HepG2 (cell line): ENCODE results near the gene MOV10L1. TPM values are rescaled to one million over a fixed set of nuclear protein-coding genes. Genes with fewer than 3 reads are reported as not detected.

ENCODE experiments used
- ATAC-seq: fragments of 200-7000 bp; cut with Tn5 transposase; 3 replicates; pipeline ENCODE4 v1.9.1; 2020; ENCODE audit warnings: mild to moderate bottlenecking, moderate library complexity
- BruUV-seq: library from RNA; stranded (reverse); fragments of 400-500 nt; replicated peaks from 2 replicates; lab custom pipeline; 2021; lab: Mats Ljungman, UMichigan
- CTCF ChIA-PET: fragments of 300-600 bp; formaldehyde crosslinking; extraction: SDS; loops from one replicate; lab custom pipeline; 2021; ENCODE audit warnings: low total read pairs, inconsistent platforms, low intra/inter-chr PET ratio; lab: Yijun Ruan, JAX
- POLR2A ChIA-PET: fragments of 350-600 bp; sonication (Branson Sonifier 250); formaldehyde crosslinking; loops from one replicate; lab custom pipeline; 2020; ENCODE audit warnings: antibody characterized with exemption, inconsistent platforms; lab: Yijun Ruan, JAX
- DNase-seq: peaks from one replicate; pipeline ENCODE4 v3.0.0-alpha.2; 2015; ENCODE audit warnings: low spot score
- FAIRE-seq: peaks from 3 replicates; lab custom pipeline; 2011; peaks lifted over from hg19 to GRCh38; lab: Jason Lieb, UNC
- H2AFZ ChIP-seq: one replicate; pipeline ENCODE4 v1.6.1; 2011; ENCODE audit warnings: low read length, inconsistent platforms
- H3K27ac ChIP-seq: fragments of 300-600 bp; 3 replicates; pipeline ENCODE4 v1.8.0; 2011; ENCODE audit warnings: mixed run types, mild to moderate bottlenecking, mixed read lengths, low read length, inconsistent platforms; ENCODE audit not compliant: insufficient read depth; ENCODE audit errors: extremely low read length
- H3K27me3 ChIP-seq, 2 experiments: fragments of 200-600 bp in 1 of 2; 2 replicates in 1 of 2; 3 replicates in 1 of 2; pipeline versions ENCODE4 v1.6.0 to v1.8.0; 2011; ENCODE audit warnings: low read length in 2 of 2, mild to moderate bottlenecking in 2 of 2, moderate library complexity in 2 of 2, inconsistent platforms in 1 of 2; ENCODE audit not compliant: insufficient read depth in 2 of 2, control insufficient read depth in 1 of 2
- H3K36me3 ChIP-seq, 2 experiments: fragments of 200-600 bp in 1 of 2; replicated peaks in 1 of 2; 2 replicates in 1 of 2; 3 replicates in 1 of 2; pipeline versions ENCODE4 v1.5.1 to v1.8.0; 2011; ENCODE audit warnings: low read length in 2 of 2, inconsistent platforms in 1 of 2; ENCODE audit not compliant: insufficient read depth in 2 of 2, control insufficient read depth in 1 of 2
- H3K4me1 ChIP-seq: 2 replicates; pipeline ENCODE4 v1.5.1; 2012; ENCODE audit warnings: low read length, inconsistent platforms; ENCODE audit not compliant: insufficient read depth
- H3K4me2 ChIP-seq: 2 replicates; pipeline ENCODE4 v1.6.0; 2011; ENCODE audit warnings: low read depth, low read length, inconsistent platforms
- H3K4me3 ChIP-seq, 3 experiments: fragments of 200-600 bp in 1 of 3; sonication (generic), shearing (Covaris generic) in 1 of 3; replicated peaks in 1 of 3; 2 replicates each; pipeline ENCODE4 v1.5.1; 2011 to 2016; ENCODE audit warnings: low read length in 3 of 3, inconsistent platforms in 2 of 3, low read depth in 2 of 3, mild to moderate bottlenecking in 2 of 3, control low read depth in 1 of 3, mixed read lengths in 1 of 3; ENCODE audit not compliant: insufficient read depth in 1 of 3
- H3K79me2 ChIP-seq: one replicate; pipeline ENCODE4 v1.6.1; 2011; ENCODE audit warnings: low read length, inconsistent platforms; ENCODE audit not compliant: insufficient read depth
- H3K9ac ChIP-seq: 2 replicates; pipeline ENCODE4 v1.6.0; 2011; ENCODE audit warnings: mild to moderate bottlenecking, low read depth, low read length, inconsistent platforms; ENCODE audit not compliant: insufficient read depth
- H3K9me3 ChIP-seq: 2 replicates; pipeline ENCODE4 v1.5.1; 2012; ENCODE audit warnings: mild to moderate bottlenecking, low read length
- H4K20me1 ChIP-seq: 2 replicates; pipeline ENCODE4 v1.6.0; 2011; ENCODE audit warnings: inconsistent platforms, mild to moderate bottlenecking, low read length, moderate library complexity; ENCODE audit not compliant: insufficient read depth
- ATF2 ChIP-seq: sonication (generic); formaldehyde crosslinking; IDR thresholded peaks from 2 replicates; pipeline ENCODE4 v1.4.0; 2020; ENCODE audit warnings: missing genetic modification reagents
- ATF5 ChIP-seq: sonication (generic); formaldehyde crosslinking; IDR thresholded peaks from 2 replicates; pipeline ENCODE4 v1.4.0; 2020; ENCODE audit warnings: mild to moderate bottlenecking, low read depth, missing genetic modification reagents
- CERS6 ChIP-seq: sonication (generic); formaldehyde crosslinking; IDR thresholded peaks from 2 replicates; pipeline ENCODE4 v1.5.0; 2020; ENCODE audit warnings: missing genetic modification reagents
- DPF2 ChIP-seq: sonication (generic); formaldehyde crosslinking; IDR thresholded peaks from 2 replicates; pipeline ENCODE4 v1.4.0; 2020; ENCODE audit warnings: mild to moderate bottlenecking, low read depth, missing genetic modification reagents, borderline replicate concordance
- MBNL3 ChIP-seq: fragments of 250-450 bp; sonication (Bioruptor Pico); conservative IDR thresholded peaks from 2 replicates; pipeline ENCODE4 v1.8.0; 2022; ENCODE audit warnings: mild to moderate bottlenecking, inconsistent platforms
- USF2 ChIP-seq, 2 experiments: sonication (generic) in 1 of 2; formaldehyde crosslinking in 1 of 2; IDR thresholded peaks; 2 replicates each; pipeline versions ENCODE4 v1.5.1 to v1.6.1; 2011 to 2020; ENCODE audit warnings: borderline replicate concordance in 1 of 2, low read depth in 1 of 2, low read length in 1 of 2, mild to moderate bottlenecking in 1 of 2, missing genetic modification reagents in 1 of 2, moderate library complexity in 1 of 2
- ZBTB25 ChIP-seq: IDR thresholded peaks from 2 replicates; pipeline ENCODE4 v1.6.1; 2018; ENCODE audit warnings: missing genetic modification reagents
- ZIK1 ChIP-seq: sonication (generic); formaldehyde crosslinking; IDR thresholded peaks from 2 replicates; pipeline ENCODE4 v1.5.0; 2020; ENCODE audit warnings: mild to moderate bottlenecking, low read depth, missing genetic modification reagents, borderline replicate concordance
- ZNF33B ChIP-seq: sonication (generic); formaldehyde crosslinking; IDR thresholded peaks from 2 replicates; pipeline ENCODE4 v1.5.1; 2020; ENCODE audit warnings: mild to moderate bottlenecking, missing genetic modification reagents
- ZNF354B ChIP-seq: sonication (generic); formaldehyde crosslinking; IDR thresholded peaks from 2 replicates; pipeline ENCODE4 v1.8.0; 2022; ENCODE audit warnings: mild to moderate bottlenecking, missing genetic modification reagents
- ZNF550 ChIP-seq: sonication (generic); formaldehyde crosslinking; IDR thresholded peaks from 2 replicates; pipeline ENCODE4 v1.4.0; 2020; ENCODE audit warnings: mild to moderate bottlenecking, missing genetic modification reagents, borderline replicate concordance
- ZNF770 ChIP-seq: sonication (generic); formaldehyde crosslinking; IDR thresholded peaks from 2 replicates; pipeline ENCODE4 v1.5.0; 2020; ENCODE audit warnings: mild to moderate bottlenecking, missing genetic modification reagents
- WGBS: methylation state at CpG from one replicate; pipeline ENCODE4 v1.1.6; 2017; ENCODE audit warnings: low lambda C conversion rate; 5-methylcytosine and 5-hydroxymethylcytosine counted together
- in situ Hi-C: cut with HindIII; loops from 2 replicates; pipeline ENCODE4 v1.10.0; 2017; ENCODE audit warnings: low pct_unique_long_range_greater_than_20kb; ENCODE audit not compliant: extremely low pct_ligation_motif_present
- intact Hi-C: fragments of 100-400 bp; cut with micrococcal nuclease; formaldehyde crosslinking; loops from one replicate; pipeline ENCODE4 v1.10.0; 2022; ENCODE audit not compliant: unreplicated experiment
- polyA plus RNA-seq, 8 experiments: library from polyadenylated mRNA; depleted of rRNA in 3 of 8; stranded (reverse) in 7 of 8; unstranded in 1 of 8; fragments of >200 nt; fragmentation: Illumina TruSeq in 4 of 8; extraction: Trizol in 4 of 8; gene quantifications; 2 replicates each; pipeline versions ENCODE4 v1.2.1 to v1.2.3, GENCODE V29; 2011 to 2016; ENCODE audit warnings: low read depth in 4 of 8, missing spikeins in 1 of 8, mixed read lengths in 1 of 8; ENCODE audit not compliant: insufficient read depth in 1 of 8
- total RNA-seq, 5 experiments: library from RNA; depleted of rRNA; stranded (reverse); fragments of >200 nt; fragmentation: Illumina TruSeq; extraction: Trizol; gene quantifications; 2 replicates each; pipeline ENCODE4 v1.2.3, GENCODE V29; 2016; ENCODE audit warnings: low read depth in 1 of 5

MOV10L1 gene
- total and polyA plus RNA-seq, 2 of the 13 experiments (the other 11 are each of a cell fraction or from before 2014, with no cell fraction given) = 0.11 to 0.12 TPM

GRCh38 chr22:50091092-50091768 lies 1.4 kb downstream of the MOV10L1 start (continued):
- TF ChIP-seq ATF2 (CRISPR knock-in tag) = no peak
- no peak for TF ChIP-seq CERS6 (CRISPR knock-in tag)
- TF ChIP-seq ZNF550 (CRISPR knock-in tag) = no peak
- no peak for TF ChIP-seq MBNL3 (CRISPR knock-in tag)
- TF ChIP-seq ZBTB25 (CRISPR knock-in tag) = no peak
- TF ChIP-seq ZNF33B (CRISPR knock-in tag) = no peak

GRCh38 chr22:50092342-50092741 lies 2.5 kb downstream of the MOV10L1 start:
- no peak overlapping the region for H3K4me2 ChIP-seq
- no peak overlapping the region for H2AFZ ChIP-seq
- TF ChIP-seq ATF5 (no peak), ZIK1 (CRISPR knock-in tag) (no peak), ZNF354B (no peak), USF2 (IDR thresholded peaks at IDR 0.05; ENCODE audit: low read depth, low read length) (no peak), USF2 (CRISPR knock-in tag; IDR thresholded peaks at IDR 0.05; ENCODE audit: borderline replicate concordance) (no peak), DPF2 (no peak), ZNF770 (CRISPR knock-in tag) (peak; percentile 65; the same call in 1 of the 2 replicates)
- intact Hi-C loops (no loop called here), in situ Hi-C loops (no loop called here)
- H3K36me3 ChIP-seq = no peaks in the 10 kb centered on the region
- H3K27me3 ChIP-seq = peaks cover 2 to 12% of the 10 kb centered on the region in 2 experiments; a peak in 4 of 5 replicates
- BruUV-seq = no TSS peak
- H3K9me3 ChIP-seq = no peaks in the 10 kb centered on the region
- FAIRE-seq = no peak
- ATAC-seq = no peak
- ChIA-PET CTCF (no interaction called here), POLR2A (no interaction called here)
- no peaks in the 10 kb centered on the region for H3K79me2 ChIP-seq
- no peak overlapping the region for H3K9ac ChIP-seq
- DNase-seq = no peak
- H4K20me1 ChIP-seq = no peaks in the 10 kb centered on the region
- no peaks in the 10 kb centered on the region for H3K4me1 ChIP-seq
- no peak overlapping the region for H3K27ac ChIP-seq
- no peak overlapping the region for H3K4me3 ChIP-seq
- WGBS = 17% methylated on average over 5 of the region's 5 CpGs
